H9 (cell line): ENCODE results near the gene IFT81. TPM values are rescaled to one million over a fixed set of nuclear protein-coding genes. Genes with fewer than 3 reads are reported as not detected.

Experiments
- DNase-seq: peaks from one replicate; pipeline ENCODE4 v3.0.0-alpha.2; 2017
- H2AFZ ChIP-seq: one replicate; pipeline ENCODE4 v1.6.1; 2013; ENCODE audit warnings: mild to moderate bottlenecking, low read length, control low read depth, moderate library complexity
- H2AK5ac ChIP-seq: 2 replicates; pipeline ENCODE4 v1.6.1; 2013; ENCODE audit warnings: low read length, control low read depth, mixed read lengths; ENCODE audit not compliant: insufficient read length
- H2BK120ac ChIP-seq: one replicate; pipeline ENCODE4 v1.6.1; 2013; ENCODE audit warnings: low read depth, mild to moderate bottlenecking, low read length, control low read depth, inconsistent platforms; ENCODE audit not compliant: poor library complexity, severe bottlenecking
- H2BK12ac ChIP-seq: 2 replicates; pipeline ENCODE4 v1.6.1; 2013; ENCODE audit warnings: low read length, control low read depth, mixed read lengths, low read depth; ENCODE audit not compliant: insufficient read length
- H2BK15ac ChIP-seq: 2 replicates; pipeline ENCODE4 v1.6.1; 2013; ENCODE audit warnings: low read depth, low read length, control low read depth
- H2BK20ac ChIP-seq: one replicate; pipeline ENCODE4 v1.6.1; 2013; ENCODE audit warnings: low read depth, mild to moderate bottlenecking, low read length, control low read depth, inconsistent platforms; ENCODE audit not compliant: poor library complexity, severe bottlenecking
- H2BK5ac ChIP-seq: 2 replicates; pipeline ENCODE4 v1.6.1; 2013; ENCODE audit warnings: low read length, control low read depth, mixed read lengths; ENCODE audit not compliant: insufficient read length
- H3K14ac ChIP-seq: 2 replicates; pipeline ENCODE4 v1.6.1; 2013; ENCODE audit warnings: low read length, control low read depth; ENCODE audit not compliant: insufficient read depth
- H3K18ac ChIP-seq: 2 replicates; pipeline ENCODE4 v1.6.1; 2013; ENCODE audit warnings: low read depth, mild to moderate bottlenecking, mixed read lengths, low read length, control low read depth; ENCODE audit not compliant: insufficient read length
- H3K23ac ChIP-seq: 2 replicates; pipeline ENCODE4 v1.6.1; 2013; ENCODE audit warnings: low read length, control low read depth, mixed read lengths, low read depth; ENCODE audit not compliant: insufficient read length
- H3K23me2 ChIP-seq: 2 replicates; pipeline ENCODE4 v1.6.1; 2013; ENCODE audit warnings: low read depth, mild to moderate bottlenecking, mixed read lengths, low read length, control low read depth; ENCODE audit not compliant: insufficient read length, poor library complexity, severe bottlenecking
- H3K27ac ChIP-seq: 2 replicates; pipeline ENCODE4 v1.5.1; 2013; ENCODE audit warnings: low read length, control low read depth, mixed read lengths, low read depth; ENCODE audit not compliant: insufficient read length
- H3K27me3 ChIP-seq: 2 replicates; pipeline ENCODE4 v1.6.1; 2013; ENCODE audit warnings: low read length, control low read depth, inconsistent platforms; ENCODE audit not compliant: insufficient read depth
- H3K4ac ChIP-seq: 2 replicates; pipeline ENCODE4 v1.6.1; 2013; ENCODE audit warnings: low read depth, mild to moderate bottlenecking, control low read depth, inconsistent platforms, low read length, moderate library complexity
- H3K4me1 ChIP-seq: 2 replicates; pipeline ENCODE4 v1.6.1; 2013; ENCODE audit warnings: low read length, control low read depth, inconsistent platforms; ENCODE audit not compliant: insufficient read depth
- H3K4me2 ChIP-seq: 2 replicates; pipeline ENCODE4 v1.6.1; 2013; ENCODE audit warnings: low read length, control low read depth, mixed read lengths; ENCODE audit not compliant: insufficient read length, insufficient read depth
- H3K56ac ChIP-seq: 2 replicates; pipeline ENCODE4 v1.6.1; 2013; ENCODE audit warnings: low read depth, mild to moderate bottlenecking, mixed read lengths, low read length, control low read depth; ENCODE audit not compliant: insufficient read length
- H3K79me1 ChIP-seq: 2 replicates; pipeline ENCODE4 v1.6.1; 2013; ENCODE audit warnings: low read depth, mild to moderate bottlenecking, moderate library complexity, low read length, control low read depth, inconsistent platforms; ENCODE audit not compliant: insufficient read depth, poor library complexity, severe bottlenecking
- H3K79me2 ChIP-seq: 2 replicates; pipeline ENCODE4 v1.6.1; 2013; ENCODE audit warnings: low read length, control low read depth, inconsistent platforms; ENCODE audit not compliant: insufficient read depth
- H3K9ac ChIP-seq: 2 replicates; pipeline ENCODE4 v1.6.1; 2013; ENCODE audit warnings: low read length, control low read depth, mixed read lengths; ENCODE audit not compliant: insufficient read length; ENCODE audit errors: extremely low read depth
- H3K9me3 ChIP-seq: one replicate; pipeline ENCODE4 v1.6.1; 2013; ENCODE audit warnings: low read depth, low read length, inconsistent platforms; ENCODE audit not compliant: control insufficient read depth
- H3T11ph ChIP-seq: one replicate; pipeline ENCODE4 v1.6.1; 2013; ENCODE audit warnings: mild to moderate bottlenecking, low read length, control low read depth, inconsistent platforms
- H4K20me1 ChIP-seq: one replicate; pipeline ENCODE4 v1.6.1; 2013; ENCODE audit not compliant: control insufficient read depth, insufficient read length, insufficient read depth
- H4K5ac ChIP-seq: 2 replicates; pipeline ENCODE4 v1.6.1; 2013; ENCODE audit warnings: low read depth, mild to moderate bottlenecking, mixed read lengths, low read length, control low read depth; ENCODE audit not compliant: insufficient read length
- H4K8ac ChIP-seq: replicated peaks from 2 replicates; pipeline ENCODE4 v1.6.1; 2013; ENCODE audit warnings: low read length, control low read depth, mixed read lengths, low read depth; ENCODE audit not compliant: insufficient read length
- H4K91ac ChIP-seq: 2 replicates; pipeline ENCODE4 v1.6.1; 2013; ENCODE audit warnings: low read depth, mild to moderate bottlenecking, moderate library complexity, mixed read lengths, low read length, control low read depth; ENCODE audit not compliant: insufficient read length
- H3K27ac Mint-ChIP-seq, 3 experiments: 2 replicates in 2 of 3; 3 replicates in 1 of 3; pipeline ENCODE4 v1.8.0; 2020 to 2021; ENCODE audit warnings: mixed read lengths in 3 of 3, mild to moderate bottlenecking in 1 of 3, moderate library complexity in 1 of 3
- H3K27me3 Mint-ChIP-seq: 2 replicates; pipeline ENCODE4 v1.8.0; 2021; ENCODE audit warnings: low read depth, mild to moderate bottlenecking, moderate library complexity, mixed read lengths
- H3K36me3 Mint-ChIP-seq, 3 experiments: 2 replicates in 2 of 3; 3 replicates in 1 of 3; pipeline ENCODE4 v1.8.0; 2020 to 2021; ENCODE audit warnings: low read depth in 3 of 3, mixed read lengths in 3 of 3; ENCODE audit not compliant: insufficient read depth in 1 of 3
- H3K4me1 Mint-ChIP-seq, 2 experiments: 2 replicates each; pipeline ENCODE4 v1.8.0; 2020; ENCODE audit warnings: mixed read lengths in 2 of 2
- H3K4me3 Mint-ChIP-seq, 2 experiments: 2 replicates in 1 of 2; 3 replicates in 1 of 2; pipeline ENCODE4 v1.8.0; 2020 to 2021; ENCODE audit warnings: mild to moderate bottlenecking in 2 of 2, mixed read lengths in 2 of 2, moderate library complexity in 1 of 2
- H3K9me3 Mint-ChIP-seq, 2 experiments: 2 replicates in 1 of 2; 3 replicates in 1 of 2; pipeline ENCODE4 v1.8.0; 2020; ENCODE audit warnings: mild to moderate bottlenecking in 2 of 2, mixed read lengths in 2 of 2, moderate library complexity in 1 of 2
- CTCF ChIP-seq: fragments of 200-600 bp; sonication (generic); conservative IDR thresholded peaks from 3 replicates; pipeline ENCODE4 v1.8.0; 2021; ENCODE audit warnings: antibody characterized with exemption, mild to moderate bottlenecking
- WGBS: extraction: QIAGEN DNeasy Blood & Tissue Kit; methylation state at CpG from one replicate; pipeline ENCODE4 v1.1.7; 2013; ENCODE audit warnings: missing lambda C conversion rate, low lambda C conversion rate, mixed read lengths; ENCODE audit not compliant: insufficient read length; ENCODE audit errors: extremely low coverage; 5-methylcytosine and 5-hydroxymethylcytosine counted together
- total RNA-seq: library from RNA; stranded (reverse); gene quantifications from 2 replicates; pipeline ENCODE4 v1.2.1, GENCODE V29; 2021

Gene IFT81
- total RNA-seq, 1 experiment from 2014 or later = 9.3 TPM

GRCh38 chr12:110199339-110200123 is 75.4 kb downstream of the IFT81 start:
- Mint-ChIP-seq H3K27ac (peak overlapping the region; percentile 3 to 58 (median 4); a peak in 6 of 7 replicates), H3K4me3 (no peak overlapping the region), H3K27me3 (no peaks in the 10 kb centered on the region), H3K9me3 (no peaks in the 10 kb centered on the region), H3K36me3 (peaks cover 0 to under 1% (median 0%) of the 10 kb centered on the region in 3 experiments; a peak in 2 of 7 replicates), H3K4me1 (peaks cover 10% of the 10 kb centered on the region in 2 experiments)
- H3K4me2 ChIP-seq = peak overlapping the region; percentile 21
- H4K5ac ChIP-seq = no peak overlapping the region
- H3K27me3 ChIP-seq = no peaks in the 10 kb centered on the region
- no peaks in the 10 kb centered on the region for H3K79me2 ChIP-seq
- H3K23ac ChIP-seq = no peak overlapping the region
- no peaks in the 10 kb centered on the region for H4K20me1 ChIP-seq
- no peak overlapping the region for H2BK20ac ChIP-seq
- no peak overlapping the region for H2BK15ac ChIP-seq
- DNase-seq = peak; percentile 49
- H3K18ac ChIP-seq = peak overlapping the region; percentile 43
- H4K8ac ChIP-seq = no peak overlapping the region
- WGBS = no CpG with 5 or more reads among the region's 6 CpGs
- H2BK120ac ChIP-seq = no peak overlapping the region
- no peaks in the 10 kb centered on the region for H3K9me3 ChIP-seq
- no peaks in the 10 kb centered on the region for H3K79me1 ChIP-seq
- peak overlapping the region; percentile 8 for H3K27ac ChIP-seq
- H2AFZ ChIP-seq = no peak overlapping the region
- peak overlapping the region; percentile 18; the same call in 1 of the 2 replicates for H3K14ac ChIP-seq
- H4K91ac ChIP-seq = no peak overlapping the region
- H2BK12ac ChIP-seq = no peak overlapping the region
- no peak for TF ChIP-seq CTCF
- no peaks in the 10 kb centered on the region for H3K23me2 ChIP-seq
- no peak overlapping the region for H3K9ac ChIP-seq
- H2BK5ac ChIP-seq = no peak overlapping the region
- no peak overlapping the region for H3T11ph ChIP-seq
- H3K4ac ChIP-seq = no peak overlapping the region
- H3K4me1 ChIP-seq = peaks cover 3% of the 10 kb centered on the region; the same call in 1 of the 2 replicates
- H3K56ac ChIP-seq = no peak overlapping the region
- H2AK5ac ChIP-seq = no peak overlapping the region
